GM21825 (cell line): ENCODE data around the gene ASXL2.
A peak's percentile ranks its signal among the peaks of the same experiment; 100 is the strongest.

Experiments used
- ATAC-seq: cut with Tn5 transposase; IDR thresholded peaks from one replicate; pipeline ENCODE4 v1.9.1; 2021; ENCODE audit warnings: mild to moderate bottlenecking, moderate library complexity; ENCODE audit not compliant: unreplicated experiment

ASXL2 gene

DNA sequence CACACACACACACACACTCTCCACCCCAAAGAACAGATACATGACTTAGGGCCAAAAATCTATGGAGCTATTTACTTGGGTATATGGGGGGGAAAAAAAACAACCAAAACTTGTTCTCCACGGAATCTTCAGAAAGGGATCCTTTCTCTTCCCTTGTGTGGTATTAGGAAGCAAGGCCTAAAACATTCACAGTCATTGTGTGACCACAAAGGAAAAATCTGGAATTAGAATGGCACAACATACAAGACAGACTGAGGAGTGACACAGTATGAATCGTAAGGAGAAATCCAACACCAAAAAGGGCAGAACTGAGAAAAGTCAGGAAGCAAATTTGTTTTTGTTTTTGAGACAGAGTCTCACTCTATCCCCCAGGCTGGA, 70.3 kb downstream of the ASXL2 start:
- no peak for ATAC-seq

DNA sequence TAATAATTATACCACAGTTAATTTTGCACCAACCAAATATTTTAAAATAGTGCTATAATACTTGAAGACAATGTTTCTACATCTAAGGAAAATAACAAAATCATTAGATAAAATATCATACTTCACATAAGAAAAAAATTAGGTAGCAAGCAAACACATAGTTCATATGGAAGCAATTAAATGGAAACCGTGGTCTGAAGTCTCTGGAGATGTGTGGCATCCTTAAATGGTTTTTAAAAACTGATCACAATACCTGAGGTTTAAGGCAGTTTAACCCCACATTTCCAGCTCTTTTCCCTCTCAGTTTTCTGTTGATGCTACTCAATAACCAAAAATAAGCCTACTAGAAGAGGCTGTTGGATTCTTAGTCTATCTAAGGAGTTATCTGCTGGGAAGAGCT, 71.3 kb downstream of the ASXL2 start:
- ATAC-seq: no peak

DNA sequence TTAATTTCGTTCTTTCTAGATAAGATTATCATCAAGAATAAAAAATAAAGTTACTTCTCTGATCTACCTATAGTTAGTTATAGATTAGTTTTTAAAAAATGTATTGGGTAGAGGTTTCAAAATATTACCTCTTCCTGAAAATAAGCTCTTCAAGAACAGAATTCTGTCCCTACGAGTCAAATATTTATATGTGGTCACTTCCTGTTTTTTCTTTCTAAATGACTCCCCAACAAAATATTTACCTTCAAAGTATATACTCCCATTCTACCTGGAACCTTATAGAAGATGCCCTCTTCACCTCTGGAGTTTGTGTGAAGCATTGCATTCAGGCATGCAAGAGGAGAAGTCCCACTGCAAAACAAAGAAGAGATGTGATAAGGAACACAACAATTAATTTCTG, 72.3 kb downstream of the ASXL2 start:
- no peak for ATAC-seq

DNA sequence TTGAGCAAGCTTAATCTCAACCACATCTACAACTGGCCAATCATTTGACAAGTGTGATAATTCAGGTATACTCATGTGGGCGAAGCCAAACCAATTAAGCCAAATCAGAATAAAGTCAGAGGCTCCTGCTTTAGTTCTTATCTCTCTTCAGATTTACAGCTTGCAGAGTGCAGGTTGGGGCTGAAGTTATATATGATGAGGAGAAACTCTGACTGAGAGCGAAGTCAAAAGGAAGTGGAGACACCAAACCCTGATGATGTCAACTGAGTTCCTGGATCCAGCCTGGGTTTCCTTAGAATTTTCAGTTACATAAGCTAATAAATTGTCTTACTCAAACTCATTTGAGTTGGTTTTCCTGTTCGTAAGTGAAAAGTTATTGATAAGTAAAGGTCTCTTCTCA, 73.9 kb downstream of the ASXL2 start:
- ATAC-seq: no peak

DNA sequence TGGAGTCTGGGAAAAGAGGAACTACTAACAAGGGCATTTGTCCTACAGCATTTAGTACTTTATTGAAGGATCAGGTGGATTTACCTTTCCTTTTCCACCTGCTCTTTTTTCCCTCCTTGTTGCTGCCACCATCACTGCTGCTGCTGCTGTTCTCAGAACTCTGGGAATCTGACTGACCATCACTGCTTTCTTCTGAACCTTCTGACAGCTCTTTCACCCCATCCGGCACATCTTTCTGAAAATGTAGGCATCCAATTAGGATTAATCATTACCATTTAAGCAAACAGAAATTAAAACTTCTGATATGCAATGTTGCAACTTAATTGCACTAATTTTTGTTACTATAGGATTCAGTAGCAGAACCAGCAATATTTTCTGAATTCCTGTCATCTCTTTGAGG, 79.0 kb downstream of the ASXL2 start:
- ATAC-seq: no peak

DNA sequence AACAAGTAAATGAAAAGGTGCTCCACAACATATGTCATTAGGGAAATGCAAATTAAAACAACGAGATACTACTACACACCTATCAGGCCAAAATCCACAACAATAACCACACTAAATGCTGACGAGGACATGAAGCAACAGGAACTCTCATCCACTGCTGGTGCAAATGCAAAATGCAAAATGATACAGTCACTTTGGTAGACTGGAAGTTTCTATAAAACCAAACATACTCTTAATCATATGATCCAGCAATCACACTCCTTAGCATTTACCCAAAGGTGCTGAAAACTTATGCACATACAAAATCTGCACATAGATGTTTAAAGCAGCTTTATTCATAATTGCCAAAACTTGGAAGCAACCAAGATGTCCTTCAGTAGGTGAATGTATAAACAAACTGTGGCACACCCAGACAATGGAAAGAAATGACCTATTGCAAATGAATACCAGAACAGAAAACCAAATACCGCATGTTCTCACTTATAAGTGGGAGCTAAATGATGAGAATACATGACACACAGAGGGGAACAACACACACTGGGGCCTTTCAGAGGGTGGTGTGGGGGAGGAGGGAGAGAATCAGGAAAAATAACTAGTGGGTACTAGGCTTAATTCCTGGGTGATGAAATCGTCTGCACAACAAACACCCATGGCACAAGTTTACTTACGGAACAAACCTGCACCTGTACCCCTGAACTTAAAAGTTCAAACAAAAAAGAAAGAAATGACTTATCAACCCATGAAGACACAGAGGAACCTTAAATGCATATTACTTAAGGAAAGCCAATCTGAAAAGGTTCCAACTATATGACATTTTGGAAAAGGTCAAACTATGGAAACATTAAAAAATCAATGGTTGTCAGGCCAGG, 80.4 kb downstream of the ASXL2 start:
- no peak for ATAC-seq

DNA sequence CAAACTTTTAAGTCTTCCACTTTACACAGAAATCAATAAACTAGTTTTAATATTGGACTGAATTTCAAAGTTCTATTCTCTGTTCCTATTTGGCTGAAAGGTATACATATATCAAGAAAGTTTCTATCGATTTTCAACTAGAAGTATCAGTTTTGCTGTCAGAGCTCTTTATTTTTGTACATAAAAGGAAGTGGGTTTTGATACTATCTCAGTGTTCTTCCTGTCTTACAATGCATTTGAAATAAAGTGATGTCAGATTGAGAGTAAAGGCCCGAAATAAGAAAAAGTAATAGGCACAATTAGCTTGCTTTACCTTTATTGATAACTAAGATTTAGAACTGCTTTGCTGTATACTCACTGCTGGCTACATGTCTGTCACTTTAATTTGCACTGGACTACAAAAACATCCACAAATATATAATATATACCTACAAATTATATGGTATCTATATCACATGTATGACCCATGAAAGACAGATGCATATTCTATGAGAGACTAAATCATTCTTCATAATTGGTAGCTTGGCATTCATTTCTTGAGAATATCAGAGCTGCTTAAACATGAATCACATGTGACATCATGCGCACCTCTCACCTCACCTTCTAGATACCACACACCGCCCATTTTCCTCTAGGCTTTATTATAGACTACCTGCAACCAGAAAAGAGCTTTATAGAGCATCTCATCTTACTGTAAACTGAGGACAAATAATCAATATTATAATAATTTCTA, 83.6 kb downstream of the ASXL2 start:
- ATAC-seq: peak; percentile 77

DNA sequence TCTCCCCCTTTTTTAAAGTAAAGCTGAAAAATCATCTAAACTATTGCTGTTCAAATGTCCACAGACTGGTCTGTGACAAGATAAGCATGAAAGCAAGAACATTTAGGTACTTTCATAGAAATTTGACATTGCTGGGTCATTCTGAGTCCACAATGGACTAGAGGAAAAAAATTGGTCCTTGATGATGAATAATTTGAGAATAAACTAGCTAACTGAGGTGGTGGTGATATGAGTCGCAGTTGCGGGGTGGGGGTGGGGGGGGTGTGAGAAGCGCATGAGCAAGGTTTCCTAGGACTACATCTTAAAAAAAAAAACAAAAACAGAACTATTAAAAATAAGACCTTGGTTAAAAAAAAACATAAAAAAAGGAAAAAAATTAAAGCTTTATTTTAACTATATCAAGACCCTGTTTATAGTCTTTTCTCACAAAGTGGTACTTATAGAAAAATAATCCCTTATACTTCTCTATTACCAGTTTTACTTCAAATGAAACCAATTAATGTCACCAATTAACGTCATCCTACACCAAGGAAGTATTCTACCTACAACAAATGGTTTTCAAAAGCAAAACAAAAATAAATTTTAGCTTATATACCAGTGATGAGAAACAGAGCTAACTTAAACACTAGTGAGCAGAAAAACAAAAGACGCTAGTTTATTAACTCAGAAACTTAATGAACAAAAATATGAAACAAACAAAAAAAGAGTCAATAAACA, 88.1 kb downstream of the ASXL2 start:
- no peak for ATAC-seq

DNA sequence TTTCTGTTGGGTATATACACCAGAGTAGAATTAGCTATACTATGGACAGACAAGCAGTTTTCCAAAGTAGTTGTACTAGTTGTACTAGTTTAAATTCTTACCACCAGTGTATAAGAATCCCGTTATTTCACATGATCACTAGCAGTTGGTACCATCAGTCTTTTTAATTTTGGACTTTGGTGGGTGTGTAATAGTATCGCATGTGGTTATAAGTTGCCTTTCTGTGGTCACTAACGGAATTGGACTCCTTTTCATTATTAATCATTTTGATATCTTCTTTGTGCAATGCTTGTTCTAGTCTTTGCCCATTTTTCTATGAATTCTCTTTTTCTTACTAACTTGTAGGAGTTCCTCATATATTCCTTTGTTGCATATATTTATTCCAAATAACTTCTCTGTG, 89.8 kb downstream of the ASXL2 start:
- no peak for ATAC-seq

DNA sequence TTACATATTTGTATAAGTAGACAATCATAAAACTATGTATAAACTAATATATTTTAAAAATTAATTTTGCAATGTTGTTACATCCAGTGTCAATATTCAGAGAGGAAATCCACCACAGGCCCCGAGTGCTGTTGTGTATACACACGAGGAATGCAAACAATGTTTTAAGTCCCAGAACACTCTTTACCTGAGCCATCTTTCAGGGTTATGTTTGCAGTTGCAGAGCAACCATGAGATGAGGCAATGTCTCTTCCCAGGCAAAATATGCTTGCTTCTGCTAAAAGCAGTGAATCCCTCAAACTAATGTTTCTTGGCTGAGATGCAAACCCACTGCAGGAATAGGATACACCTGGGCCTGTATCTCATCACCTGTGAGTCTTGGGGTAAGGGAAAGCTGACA, 91.3 kb downstream of the ASXL2 start:
- ATAC-seq: no peak

DNA sequence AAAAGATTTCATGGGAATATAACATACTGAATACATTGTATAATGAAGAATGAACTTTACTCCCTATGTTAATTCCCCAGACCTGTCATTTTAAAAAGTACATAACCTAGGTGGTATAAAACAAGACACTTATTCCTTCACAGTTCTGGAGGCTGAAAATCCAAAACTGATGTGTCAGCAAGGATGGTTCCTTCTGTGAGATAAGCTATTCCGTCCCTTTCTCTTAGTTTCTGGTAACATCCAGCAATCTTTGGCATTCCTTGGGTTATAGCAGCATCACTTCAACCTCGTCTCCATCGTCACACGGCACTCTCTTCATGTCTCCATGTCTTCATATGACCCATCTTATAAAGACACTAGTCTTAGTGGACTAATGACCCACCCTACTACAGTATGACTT, 93.9 kb downstream of the ASXL2 start:
- no peak for ATAC-seq

DNA sequence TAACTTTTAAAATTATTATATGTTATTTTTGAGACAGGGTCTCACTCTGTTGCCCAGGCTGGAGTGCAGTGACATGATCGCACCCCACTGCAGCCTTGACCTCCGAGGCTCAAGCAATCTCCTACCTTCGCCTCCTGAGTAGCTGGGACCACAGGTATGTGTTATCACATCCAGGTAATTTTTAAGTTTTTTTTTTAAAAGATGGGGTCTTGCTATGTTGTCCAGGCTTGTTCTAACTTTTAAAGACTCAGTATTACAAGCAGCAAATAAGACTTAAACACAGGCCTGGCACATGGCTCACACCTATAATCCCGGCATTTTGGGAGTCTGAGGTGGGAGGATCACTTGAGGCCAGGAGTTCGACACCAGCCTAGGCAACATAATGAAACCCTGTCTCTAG, 101.2 kb downstream of the ASXL2 start:
- no peak for ATAC-seq

DNA sequence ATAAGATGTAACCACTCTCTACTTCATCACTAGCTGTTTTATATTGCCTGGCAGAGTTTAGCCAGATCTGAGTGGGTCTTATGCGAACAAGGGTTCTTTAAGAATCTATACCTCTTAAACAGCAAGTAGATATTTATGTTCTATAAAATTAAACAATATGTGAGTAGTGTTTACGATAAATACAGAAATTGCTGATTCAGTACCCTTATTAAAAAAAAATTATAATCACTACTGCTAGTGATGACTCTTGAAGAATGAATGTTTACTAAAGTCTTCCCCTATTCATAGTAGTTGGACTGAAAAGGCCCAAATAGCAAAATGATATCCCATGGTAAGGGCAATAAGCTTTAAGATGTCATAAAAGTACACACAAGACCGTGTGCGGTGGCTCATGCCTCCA, 106.2 kb downstream of the ASXL2 start:
- ATAC-seq: no peak

DNA sequence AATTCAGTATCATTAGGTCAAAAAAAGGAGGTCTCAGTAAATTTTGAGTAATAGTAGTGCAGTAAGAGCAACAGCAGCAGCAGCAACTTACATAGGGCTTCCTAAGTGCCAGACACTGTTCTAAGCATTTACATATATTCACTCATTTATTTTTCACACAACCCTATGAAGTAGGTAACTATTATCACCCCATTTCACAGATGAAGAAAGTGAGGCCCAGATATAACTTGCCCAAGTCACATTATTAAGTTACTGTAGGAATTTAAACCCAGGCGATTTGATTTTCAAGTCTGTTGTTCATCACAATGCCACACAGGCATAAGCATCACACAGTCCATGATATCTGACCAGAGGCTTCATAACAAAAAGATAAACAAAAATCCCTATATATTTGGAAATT, 114.7 kb downstream of the ASXL2 start:
- no peak for ATAC-seq

DNA sequence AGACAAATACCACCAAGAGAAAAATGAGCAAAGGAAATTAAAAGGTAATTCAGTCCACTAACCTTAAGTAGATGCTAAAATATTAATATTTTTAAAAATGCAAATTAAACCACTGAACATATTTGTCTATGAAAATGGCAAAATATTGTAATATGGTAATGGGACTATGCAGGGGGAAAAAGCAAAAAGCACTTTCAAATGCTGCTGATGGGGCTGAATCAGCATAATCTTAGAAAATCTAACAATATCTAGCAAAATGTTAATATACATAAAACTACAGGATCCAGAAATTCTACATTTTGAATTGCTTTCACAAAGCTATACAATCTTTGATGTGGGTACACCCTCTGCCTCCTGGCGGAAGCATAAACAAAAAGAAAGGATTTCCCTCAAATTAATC, 118.0 kb downstream of the ASXL2 start:
- no peak for ATAC-seq

DNA sequence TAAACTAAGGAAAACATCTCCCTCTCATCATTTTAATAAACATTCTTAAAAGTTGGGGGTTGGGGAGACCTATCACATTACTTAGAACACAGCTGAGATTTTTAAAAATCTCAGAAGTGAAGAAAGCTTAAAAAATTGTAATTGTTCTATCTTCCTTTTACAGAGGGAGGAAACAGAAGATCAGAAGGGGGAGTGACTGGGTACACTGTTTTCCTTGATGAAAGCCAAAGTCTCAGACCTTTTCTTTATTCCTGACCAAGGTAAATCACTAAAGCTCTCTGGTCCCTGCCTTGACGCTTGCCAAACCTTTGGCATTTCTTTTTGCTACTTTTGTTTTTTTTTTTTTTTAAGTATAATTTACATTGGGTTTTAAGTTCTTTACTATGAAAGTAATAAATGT, 119.9 kb downstream of the ASXL2 start:
- no peak for ATAC-seq

DNA sequence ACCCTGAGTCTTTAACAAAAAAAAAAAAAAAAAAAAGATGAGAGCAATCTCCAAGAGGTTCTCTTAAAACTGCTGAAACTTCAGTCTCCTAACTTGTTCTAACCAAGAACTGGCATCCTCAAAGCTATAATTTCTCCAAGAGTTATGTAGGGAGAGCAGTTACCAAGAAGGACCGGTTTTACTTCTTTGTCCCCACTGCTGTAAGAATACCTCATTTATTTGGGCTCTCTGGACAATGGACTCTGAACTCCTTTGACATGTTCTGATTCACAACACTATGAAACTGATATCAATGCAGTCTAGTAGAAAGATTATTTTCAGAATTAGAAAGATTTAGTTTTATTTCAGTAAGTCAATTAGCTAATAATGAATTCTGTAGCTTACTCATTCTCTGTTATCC, 120.4 kb downstream of the ASXL2 start:
- ATAC-seq: no peak

DNA sequence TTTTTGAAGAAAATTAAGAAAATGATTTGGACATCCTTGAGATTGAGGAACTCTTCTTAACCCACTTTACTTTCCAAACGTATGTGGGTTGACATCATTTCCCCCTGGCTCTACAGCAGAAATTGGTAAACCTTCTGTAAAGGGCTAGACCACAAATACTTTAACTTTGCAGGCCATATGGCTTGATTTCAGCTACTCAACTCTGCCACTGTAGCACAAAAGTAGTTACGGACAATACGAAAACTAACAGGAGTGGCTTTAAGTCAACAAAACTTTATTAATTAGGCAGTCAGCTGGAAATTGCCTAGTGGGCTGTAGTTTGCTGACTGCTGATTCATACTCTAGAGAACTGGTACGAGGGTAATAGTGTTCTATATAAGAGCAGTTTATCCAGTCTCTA, 121.8 kb downstream of the ASXL2 start:
- no peak for ATAC-seq

DNA sequence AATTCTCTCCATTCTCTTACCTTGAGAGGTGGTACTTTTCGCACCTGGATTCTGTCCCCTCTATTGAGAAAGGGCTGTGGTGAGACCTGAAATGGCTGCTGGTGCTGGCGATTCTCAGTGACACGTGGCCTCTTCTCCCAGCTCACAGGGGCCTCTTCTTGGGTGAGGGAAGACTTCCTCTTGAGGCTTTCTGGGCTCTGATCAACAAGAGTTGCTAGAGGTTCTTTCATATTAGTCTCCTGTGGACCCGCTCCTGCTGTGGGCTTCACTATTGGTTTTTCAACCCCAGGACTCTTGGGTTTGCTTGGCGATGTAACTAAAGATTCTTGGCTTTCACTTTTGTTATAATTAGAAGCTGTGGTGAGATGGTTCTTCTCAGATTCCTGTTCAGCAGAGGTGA, 128.6 kb downstream of the ASXL2 start:
- no peak for ATAC-seq

DNA sequence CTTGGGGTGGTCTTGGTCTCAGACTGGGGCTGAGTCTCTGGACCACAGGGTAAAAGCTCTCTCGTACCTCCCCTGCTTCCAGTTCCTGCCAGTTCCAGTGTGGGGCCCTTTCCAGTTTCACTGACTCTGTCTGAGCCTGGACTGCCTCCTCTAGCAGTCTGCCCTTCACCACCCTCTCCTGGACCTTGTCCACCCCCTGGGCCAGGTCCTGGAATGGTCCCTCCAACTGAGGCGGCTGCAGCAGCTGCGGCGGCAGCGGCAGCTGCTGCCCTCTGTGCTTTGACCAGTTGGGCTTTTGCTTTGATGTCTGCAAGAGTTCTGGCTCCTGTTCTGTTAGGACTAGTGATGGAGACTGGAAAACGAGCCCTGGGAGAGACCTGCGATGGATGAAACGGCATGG, 134.2 kb downstream of the ASXL2 start:
- ATAC-seq: no peak

DNA sequence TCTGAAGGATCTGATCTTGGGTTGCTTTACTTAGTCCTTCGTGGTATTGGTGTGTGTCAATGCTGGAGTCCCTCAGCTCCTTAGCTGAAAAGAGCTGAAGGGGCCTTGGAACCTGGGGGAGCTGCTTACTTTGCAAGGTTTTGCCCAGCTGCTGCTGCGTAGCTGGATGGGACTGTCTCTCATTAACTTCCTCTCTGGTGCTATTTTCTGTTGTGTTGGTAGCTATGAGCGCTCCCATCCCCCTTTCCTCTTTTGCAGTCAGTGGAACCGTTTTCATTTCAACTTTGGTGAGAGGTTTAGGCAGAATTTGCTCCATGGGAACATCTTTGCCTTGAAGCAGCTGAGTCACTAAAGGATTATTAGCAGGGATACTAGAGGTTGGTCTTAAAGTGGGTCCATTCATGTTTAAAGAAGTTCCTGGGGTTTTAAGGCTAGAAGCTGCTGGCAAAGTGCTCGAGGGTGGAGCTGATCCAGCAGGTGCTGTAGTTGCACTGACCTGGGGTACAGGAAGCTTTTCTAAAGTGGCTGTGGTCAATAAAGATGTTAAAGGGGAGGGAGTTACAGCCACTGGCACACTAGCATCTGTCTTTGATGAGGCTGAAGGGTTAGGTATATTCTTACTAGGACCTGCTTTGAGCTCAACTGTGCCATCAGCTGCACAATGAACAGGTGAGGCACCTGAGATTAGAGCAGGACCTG, 135.0 kb downstream of the ASXL2 start:
- ATAC-seq: peak; percentile 61
